GM18870 (cell line): Measurements from ENCODE around the gene ZNF287.
"Not testable (repeated sequence)": the region's sequence is repeated elsewhere in the genome, so short reads cannot be mapped to it uniquely, and the experiment has no call there.

Experiments
- ATAC-seq: cut with Tn5 transposase; IDR thresholded peaks from one replicate; pipeline ENCODE4 v1.9.1; 2021; ENCODE audit warnings: moderate library complexity; ENCODE audit not compliant: unreplicated experiment

ZNF287 gene

DNA sequence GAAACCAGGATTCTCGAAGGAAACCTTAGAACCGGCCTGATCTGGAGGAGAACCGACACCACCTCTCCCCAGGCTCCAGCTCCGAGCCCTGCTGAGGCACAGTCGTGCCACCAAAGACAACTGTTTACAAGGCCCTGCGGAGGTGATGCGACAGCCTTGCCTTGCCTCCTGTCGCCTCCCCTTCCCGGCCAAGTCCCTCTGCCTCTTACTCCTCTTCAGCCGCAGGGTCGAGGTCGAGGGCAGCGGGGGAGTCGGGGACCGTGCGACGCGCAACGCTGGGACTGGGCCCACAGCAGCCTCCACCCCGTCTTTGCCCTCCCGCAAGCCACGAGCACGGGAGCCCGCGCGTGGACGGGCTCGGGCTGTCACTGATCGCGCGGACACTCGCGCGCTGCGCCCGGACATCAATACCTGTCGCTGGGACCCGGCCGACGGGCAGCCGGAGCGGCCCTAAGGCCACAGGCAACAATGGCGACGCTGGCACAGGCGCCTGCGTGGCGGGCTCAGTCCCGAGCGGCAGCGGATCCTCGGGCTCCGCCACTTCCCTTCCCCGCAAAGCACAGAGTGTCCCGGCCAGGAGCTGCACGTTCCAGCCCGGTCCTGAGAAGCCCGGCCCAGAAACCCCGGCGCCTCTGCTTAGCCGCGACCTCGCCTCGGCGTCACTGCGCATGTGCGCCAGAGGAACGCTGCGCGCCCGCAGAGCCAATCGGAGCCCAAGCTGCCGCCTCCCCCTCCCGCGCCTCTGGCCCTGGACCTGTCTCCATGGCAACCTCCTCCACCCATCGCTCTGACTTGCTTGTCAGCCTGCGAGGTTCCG is at the start of gene ZNF287:
TSS of gene ZNF287 (minus strand) at position 664 of the 817 bp plus-strand sequence. CDS start 1,473 bp downstream, outside the sequence.
- ATAC-seq: peak; percentile 90

DNA sequence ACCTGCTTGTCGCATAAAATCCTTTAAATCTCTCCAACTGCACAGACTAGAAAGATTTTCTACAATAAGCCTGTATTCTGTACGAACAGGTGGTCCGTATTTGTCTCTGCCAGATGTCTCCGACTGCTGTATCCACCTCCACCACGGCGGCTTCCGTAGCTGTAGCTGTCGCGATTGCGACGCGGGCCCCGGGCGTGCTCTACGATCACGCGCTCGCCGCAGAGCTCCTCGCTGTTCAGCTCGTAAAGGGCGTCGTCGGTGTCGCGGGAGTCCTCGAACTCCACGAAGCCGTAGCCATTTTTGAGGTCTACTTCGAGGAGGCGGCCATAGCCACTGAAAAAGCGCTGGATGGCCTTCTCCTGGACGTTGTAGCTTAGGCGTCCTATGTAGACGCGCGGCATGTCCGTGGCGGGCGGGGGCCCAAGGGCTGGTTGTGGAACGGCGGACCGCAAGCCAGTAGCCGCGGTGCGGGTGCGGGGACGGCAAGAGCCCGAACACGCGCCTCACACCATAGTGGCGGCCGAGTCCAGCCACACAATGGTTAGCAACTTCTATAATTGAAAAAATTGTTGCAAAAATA is 48.6 kb upstream of the ZNF287 start:
- no peak for ATAC-seq

DNA sequence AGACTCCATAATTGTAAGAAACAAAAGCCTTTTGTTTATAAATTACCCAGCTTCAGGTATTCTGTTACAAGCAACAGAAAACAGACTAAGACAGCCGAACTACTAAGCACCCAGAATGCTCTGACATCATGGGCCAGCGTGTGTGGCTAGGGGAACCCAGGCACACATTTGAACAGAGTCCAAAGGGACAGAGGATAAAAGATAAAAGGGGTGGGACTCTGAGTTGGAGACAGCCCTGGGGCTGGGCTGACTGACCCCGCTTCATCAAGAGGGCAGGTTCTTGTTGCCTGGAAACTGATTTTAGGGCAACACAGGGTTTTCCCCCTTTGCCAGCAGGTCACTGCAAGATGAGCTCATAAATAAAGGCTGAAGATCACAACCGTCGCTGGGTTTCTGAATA is 30.5 kb upstream of the ZNF287 start:
- ATAC-seq: no peak

DNA sequence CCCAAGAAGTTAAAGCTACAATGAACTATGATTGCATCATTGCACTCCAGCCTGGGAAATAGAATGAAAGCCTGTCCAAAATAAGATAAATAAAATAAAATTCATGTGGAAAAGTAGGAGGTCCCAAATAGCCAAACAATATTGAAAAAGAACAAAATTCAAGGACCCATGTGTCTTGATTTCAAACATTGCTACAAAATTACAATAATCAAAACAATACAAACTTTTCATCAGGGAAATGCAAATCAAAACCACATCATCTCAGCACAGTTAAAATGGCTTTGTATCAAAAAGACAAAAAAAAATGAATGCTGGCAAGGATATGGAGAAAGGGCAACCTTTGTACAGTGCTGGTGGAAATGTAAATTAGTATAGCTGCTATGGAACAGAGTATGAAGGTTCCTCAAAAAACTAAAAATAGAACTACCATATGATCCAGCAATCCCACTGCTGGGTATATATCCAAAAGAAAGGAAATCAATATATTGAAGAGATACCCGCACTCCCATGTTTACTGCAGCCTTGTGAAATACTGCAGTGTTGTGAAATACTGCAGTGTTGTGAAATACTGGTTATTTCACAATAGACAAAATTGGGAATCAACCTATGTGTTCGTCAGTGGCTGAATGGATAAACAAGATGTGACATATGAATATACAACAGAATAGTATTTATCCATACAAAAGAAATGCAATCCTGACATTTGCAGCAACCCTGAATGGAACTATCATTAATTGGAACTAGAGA is 24.5 kb upstream of the ZNF287 start:
- no peak for ATAC-seq

- no peak for ATAC-seq
Measured at GRCh38 chr17:16589097-16589969, 20.3 kb upstream of the ZNF287 start.

GRCh38 chr17:16585796-16586195 is 16.8 kb upstream of the ZNF287 start:
- ATAC-seq: no peak

DNA sequence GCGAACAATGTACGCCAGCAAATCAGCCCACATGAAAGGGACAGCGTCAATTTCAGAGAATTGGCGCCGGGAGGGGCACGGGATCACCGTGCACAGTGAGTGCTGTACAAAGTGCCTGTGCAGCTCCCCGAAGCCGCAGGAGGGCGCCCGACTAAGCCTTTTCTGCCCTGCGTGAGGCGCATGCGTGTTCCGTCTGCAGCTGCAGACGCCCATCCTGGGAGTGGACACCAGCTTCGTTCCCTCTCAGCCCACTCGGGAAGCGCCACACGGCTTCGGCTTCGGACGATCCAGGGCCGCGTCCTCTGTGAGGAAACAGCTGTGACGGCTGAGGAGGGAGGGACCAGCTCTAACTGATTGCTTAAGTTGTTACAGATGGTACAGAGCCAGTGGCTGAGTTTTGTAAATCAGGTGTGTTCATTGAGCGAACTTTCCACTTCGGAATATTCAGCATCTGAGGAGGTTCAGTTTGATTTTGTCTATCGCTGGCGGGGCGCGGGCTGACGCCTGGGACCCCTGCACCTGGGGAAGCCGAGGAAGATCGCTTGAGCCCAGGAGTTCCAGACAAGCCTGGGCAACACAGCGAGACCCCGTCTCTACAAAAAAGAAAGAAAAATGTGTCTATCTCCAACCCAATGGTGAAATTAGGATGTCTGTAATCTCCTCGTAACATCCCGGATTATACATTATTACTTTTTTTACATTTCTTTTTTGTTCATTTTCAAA is 15.4 kb upstream of the ZNF287 start:
- ATAC-seq: no peak

DNA sequence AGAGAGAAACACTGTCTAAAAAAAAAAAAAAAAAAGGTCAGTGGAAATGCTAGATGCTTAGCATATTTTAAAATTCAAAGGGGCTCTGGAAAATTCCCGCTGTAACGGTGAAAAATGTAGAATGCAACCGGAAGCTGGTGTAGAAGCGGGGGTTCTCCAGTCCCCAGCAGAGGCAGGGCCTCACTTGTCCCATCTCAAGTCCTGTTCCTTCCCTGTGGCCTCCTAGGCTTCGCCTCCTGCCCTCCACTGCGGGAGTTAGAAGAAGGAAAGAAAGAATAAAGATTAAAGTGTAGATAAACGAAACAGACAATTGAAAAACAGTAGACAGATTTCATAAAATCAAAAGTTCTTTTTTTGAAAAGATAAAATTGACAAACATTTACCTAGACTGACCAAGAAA is 14.8 kb upstream of the ZNF287 start:
- ATAC-seq: no peak

DNA sequence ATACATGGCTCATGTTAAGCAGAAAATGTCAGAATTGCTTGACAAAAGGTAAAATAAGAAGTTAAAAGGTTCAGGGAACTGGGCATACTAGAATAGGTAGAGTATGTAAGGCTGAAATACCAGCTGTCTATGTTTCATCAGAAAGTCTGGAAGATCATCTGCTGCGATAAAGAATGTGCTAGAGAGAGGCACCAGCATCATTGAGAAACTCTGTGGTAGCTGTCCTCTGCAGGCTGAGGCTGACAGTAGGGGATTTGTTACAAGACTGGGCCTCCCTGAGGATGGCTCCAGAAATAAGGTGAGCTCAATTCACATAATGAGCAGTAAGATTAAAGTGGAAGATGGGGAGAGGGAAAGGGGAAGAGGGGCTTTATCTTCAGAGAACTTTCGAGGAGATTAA is 4.5 kb upstream of the ZNF287 start:
- no peak for ATAC-seq

- peak; percentile 34 for ATAC-seq
Measured at GRCh38 chr17:16569358-16569712, 331 bp upstream of the ZNF287 start.

DNA sequence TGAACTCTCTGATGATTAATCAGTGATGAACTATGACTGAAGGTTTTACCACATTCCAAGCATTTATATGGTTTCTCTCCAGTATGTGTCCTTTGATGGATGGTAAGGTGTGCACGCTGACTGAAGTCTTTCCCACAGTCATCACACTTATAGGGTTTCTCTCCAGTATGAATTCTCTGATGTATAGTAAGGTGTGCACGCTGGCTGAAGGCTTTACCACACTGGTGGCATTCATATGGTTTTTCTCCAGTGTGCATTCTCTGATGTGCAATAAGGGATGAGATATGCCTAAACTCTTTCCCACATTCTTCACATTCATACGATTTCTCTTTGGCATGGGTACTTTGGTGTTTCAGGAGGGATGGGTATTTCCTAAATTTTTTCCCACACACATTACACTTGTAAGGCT is 16.4 kb downstream of the ZNF287 start:
- no peak for ATAC-seq

DNA sequence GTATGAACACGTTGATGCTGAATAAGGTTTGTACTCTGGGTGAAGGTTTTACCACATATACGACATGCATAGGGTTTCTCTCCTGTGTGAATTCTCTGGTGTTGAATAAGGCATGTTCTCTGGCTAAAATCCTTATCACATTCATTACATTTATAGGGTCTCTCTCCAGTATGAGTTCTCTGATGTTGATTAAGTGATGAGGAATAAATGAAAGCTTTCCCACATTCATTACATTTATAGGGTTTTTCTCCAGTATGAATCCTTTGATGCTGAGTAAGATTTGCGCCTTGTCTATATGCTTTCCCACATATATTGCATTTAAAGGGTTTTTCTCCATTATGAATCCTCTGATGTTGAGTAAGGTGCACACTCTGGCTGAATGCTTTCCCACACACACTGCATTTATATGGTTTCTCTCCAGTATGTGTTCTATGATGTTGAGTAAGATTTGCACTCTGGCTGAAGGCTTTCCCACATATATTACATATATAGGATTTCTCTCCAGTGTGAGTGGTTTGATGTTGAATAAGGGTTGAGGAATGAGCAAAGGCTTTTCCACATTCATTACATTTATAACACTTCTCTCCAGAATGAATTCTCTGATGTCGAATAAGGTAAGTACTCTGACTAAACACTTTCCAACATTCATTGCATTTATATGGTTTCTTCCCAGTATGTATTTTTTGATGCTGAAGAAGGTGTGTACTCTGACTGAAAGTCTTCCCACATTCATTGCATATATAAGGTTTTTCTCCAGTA is 16.9 kb downstream of the ZNF287 start:
- ATAC-seq: no peak

- ATAC-seq: no peak
Measured at GRCh38 chr17:16537130-16537458, 31.9 kb downstream of the ZNF287 start.

GRCh38 chr17:16534236-16534635 is 34.8 kb downstream of the ZNF287 start:
- no peak for ATAC-seq

- no peak for ATAC-seq
Measured at GRCh38 chr17:16529906-16530305, 39.1 kb downstream of the ZNF287 start.

GRCh38 chr17:16527298-16527697 is 41.7 kb downstream of the ZNF287 start:
- no peak for ATAC-seq

DNA sequence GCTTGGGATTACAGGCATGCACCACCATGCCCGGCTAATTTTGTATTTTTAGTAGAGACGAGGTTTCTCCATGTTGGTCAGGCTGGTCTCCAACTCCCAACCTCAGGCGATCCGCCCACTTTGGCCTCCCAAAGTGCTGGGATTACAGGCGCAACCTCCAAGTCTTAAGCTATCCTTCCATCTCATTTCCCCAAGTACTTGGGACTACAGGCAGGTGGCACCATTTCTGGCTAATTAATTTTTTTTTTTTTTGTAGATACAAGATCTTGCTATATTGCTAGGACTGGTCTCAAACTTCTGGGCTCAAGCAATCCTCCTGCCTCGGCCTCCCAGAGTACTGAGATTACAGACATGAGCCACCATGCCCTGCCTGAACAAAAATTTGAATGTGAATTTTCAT is 43.4 kb downstream of the ZNF287 start:
- not testable (repeated sequence) for ATAC-seq

GRCh38 chr17:16521070-16521727 is 47.8 kb downstream of the ZNF287 start:
- peak; percentile 81 for ATAC-seq

GRCh38 chr17:16519021-16519420 is 50.0 kb downstream of the ZNF287 start:
- no peak for ATAC-seq
